ENCODE measurements around the gene PITX1. TPM values are rescaled to one million over a fixed set of nuclear protein-coding genes. Genes with fewer than 3 reads are reported as not detected.

PITX1 gene
- total and polyA plus RNA-seq, 2 of the 13 experiments (the other 11 are each of a cell fraction or from before 2014, with no cell fraction given) = 11.7 to 20.2 TPM

GRCh38 chr5:135076801-135077200, 42.8 kb upstream of the PITX1 start:
- FAIRE-seq = no peak

More at GRCh38 chr5:135076801-135077200, 42.8 kb upstream of the PITX1 start:
- Histone ChIP-seq H3K4me3 (replicated peaks in 1 of 3; ENCODE audit: insufficient read depth in 1 of 3, low read depth in 2 of 3, low read length in 3 of 3) (no peak overlapping the region), H3K9me3 (ENCODE audit: low read length) (peaks cover 12% of the 10 kb centered on the region), H3K4me1 (ENCODE audit: insufficient read depth, low read length) (no peaks in the 10 kb centered on the region), H3K27ac (ENCODE audit: extremely low read length, insufficient read depth, low read length) (no peak overlapping the region), H2AFZ (ENCODE audit: low read length) (no peak overlapping the region), H3K79me2 (ENCODE audit: insufficient read depth, low read length) (no peaks in the 10 kb centered on the region), H4K20me1 (ENCODE audit: insufficient read depth, low read length) (no peaks in the 10 kb centered on the region), H3K27me3 (ENCODE audit: control insufficient read depth in 1 of 2, insufficient read depth in 2 of 2, low read length in 2 of 2) (no peaks in the 10 kb centered on the region), H3K36me3 (replicated peaks in 1 of 2; ENCODE audit: control insufficient read depth in 1 of 2, insufficient read depth in 2 of 2, low read length in 2 of 2) (no peaks in the 10 kb centered on the region), H3K9ac (ENCODE audit: insufficient read depth, low read depth, low read length) (no peak overlapping the region), H3K4me2 (ENCODE audit: low read depth, low read length) (no peak overlapping the region)
- ATAC-seq (no peak), DNase-seq (ENCODE audit: low spot score) (no peak)
- POLR2A ChIA-PET = no interaction called here
- CTCF ChIA-PET (ENCODE audit: low intra/inter-chr PET ratio, low total read pairs) = no interaction called here
- 85% methylated on average over 4 of the region's 4 CpGs for WGBS (ENCODE audit: low lambda C conversion rate)
- in situ Hi-C loops (cut with HindIII; ENCODE audit: extremely low pct_ligation_motif_present, low pct_unique_long_range_greater_than_20kb) (no loop called here), intact Hi-C loops (cut with micrococcal nuclease; ENCODE audit: unreplicated experiment) (no loop called here)
- TF ChIP-seq SALL2 (CRISPR knock-in tag; IDR thresholded peaks at IDR 0.05) = no peak
- no peak for TF ChIP-seq REPIN1 (CRISPR knock-in tag; IDR thresholded peaks at IDR 0.05; ENCODE audit: borderline replicate concordance, low read depth)
- no peak for TF ChIP-seq ZNF446 (CRISPR knock-in tag; IDR thresholded peaks at IDR 0.05)
- TF ChIP-seq GABPA (IDR thresholded peaks at IDR 0.05; ENCODE audit: low read depth, low read length) = no peak
- TF ChIP-seq GABPA (CRISPR knock-in tag; IDR thresholded peaks at IDR 0.05; ENCODE audit: low read depth) = no peak
- TF ChIP-seq, protein P1, sequence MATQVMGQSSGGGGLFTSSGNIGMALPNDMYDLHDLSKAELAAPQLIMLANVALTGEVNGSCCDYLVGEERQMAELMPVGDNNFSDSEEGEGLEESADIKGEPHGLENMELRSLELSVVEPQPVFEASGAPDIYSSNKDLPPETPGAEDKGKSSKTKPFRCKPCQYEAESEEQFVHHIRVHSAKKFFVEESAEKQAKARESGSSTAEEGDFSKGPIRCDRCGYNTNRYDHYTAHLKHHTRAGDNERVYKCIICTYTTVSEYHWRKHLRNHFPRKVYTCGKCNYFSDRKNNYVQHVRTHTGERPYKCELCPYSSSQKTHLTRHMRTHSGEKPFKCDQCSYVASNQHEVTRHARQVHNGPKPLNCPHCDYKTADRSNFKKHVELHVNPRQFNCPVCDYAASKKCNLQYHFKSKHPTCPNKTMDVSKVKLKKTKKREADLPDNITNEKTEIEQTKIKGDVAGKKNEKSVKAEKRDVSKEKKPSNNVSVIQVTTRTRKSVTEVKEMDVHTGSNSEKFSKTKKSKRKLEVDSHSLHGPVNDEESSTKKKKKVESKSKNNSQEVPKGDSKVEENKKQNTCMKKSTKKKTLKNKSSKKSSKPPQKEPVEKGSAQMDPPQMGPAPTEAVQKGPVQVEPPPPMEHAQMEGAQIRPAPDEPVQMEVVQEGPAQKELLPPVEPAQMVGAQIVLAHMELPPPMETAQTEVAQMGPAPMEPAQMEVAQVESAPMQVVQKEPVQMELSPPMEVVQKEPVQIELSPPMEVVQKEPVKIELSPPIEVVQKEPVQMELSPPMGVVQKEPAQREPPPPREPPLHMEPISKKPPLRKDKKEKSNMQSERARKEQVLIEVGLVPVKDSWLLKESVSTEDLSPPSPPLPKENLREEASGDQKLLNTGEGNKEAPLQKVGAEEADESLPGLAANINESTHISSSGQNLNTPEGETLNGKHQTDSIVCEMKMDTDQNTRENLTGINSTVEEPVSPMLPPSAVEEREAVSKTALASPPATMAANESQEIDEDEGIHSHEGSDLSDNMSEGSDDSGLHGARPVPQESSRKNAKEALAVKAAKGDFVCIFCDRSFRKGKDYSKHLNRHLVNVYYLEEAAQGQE (IDR thresholded peaks at IDR 0.05; ENCODE audit: borderline replicate concordance in 1 of 2, low read depth in 1 of 2, low read length in 2 of 2) = no peak
- BruUV-seq (replicated peaks) = no TSS peak
